ENCODE results near the gene UCHL3.

DNA sequence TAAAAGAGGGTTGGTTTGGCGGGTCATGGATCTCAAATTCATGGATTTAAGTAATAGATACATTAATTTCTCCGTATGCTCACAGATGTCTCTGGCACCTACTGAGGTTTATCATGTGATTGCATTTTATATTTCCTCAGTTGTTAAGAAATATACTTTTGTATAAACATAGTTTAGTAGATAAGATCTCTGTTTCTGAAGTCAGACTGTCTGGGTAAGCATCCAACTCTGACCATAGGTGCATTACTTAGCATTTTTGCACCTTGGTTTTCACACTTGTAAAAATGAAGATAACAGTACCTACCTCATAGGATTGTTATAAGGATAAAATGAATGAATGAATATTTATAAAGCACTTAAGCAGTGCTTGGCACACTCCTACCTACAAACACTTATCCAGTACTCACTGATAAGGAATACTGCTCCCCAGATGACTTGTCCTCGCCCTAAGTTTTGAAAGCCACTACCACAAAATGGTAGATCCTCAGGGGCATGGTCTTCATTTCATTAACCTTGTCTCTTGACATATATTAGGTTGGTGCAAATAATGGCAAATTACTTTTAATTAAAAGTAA lies 38.5 kb upstream of the UCHL3 start:
- TF ChIP-seq, protein P1, sequence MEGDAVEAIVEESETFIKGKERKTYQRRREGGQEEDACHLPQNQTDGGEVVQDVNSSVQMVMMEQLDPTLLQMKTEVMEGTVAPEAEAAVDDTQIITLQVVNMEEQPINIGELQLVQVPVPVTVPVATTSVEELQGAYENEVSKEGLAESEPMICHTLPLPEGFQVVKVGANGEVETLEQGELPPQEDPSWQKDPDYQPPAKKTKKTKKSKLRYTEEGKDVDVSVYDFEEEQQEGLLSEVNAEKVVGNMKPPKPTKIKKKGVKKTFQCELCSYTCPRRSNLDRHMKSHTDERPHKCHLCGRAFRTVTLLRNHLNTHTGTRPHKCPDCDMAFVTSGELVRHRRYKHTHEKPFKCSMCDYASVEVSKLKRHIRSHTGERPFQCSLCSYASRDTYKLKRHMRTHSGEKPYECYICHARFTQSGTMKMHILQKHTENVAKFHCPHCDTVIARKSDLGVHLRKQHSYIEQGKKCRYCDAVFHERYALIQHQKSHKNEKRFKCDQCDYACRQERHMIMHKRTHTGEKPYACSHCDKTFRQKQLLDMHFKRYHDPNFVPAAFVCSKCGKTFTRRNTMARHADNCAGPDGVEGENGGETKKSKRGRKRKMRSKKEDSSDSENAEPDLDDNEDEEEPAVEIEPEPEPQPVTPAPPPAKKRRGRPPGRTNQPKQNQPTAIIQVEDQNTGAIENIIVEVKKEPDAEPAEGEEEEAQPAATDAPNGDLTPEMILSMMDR (IDR thresholded peaks at IDR 0.05), result no peak
- no peak for TF ChIP-seq POLR2A (IDR thresholded peaks at IDR 0.05)

All from testis (tissue), 2 donors.